HG02981 (cell line): ENCODE measurements around the gene TM7SF3.
A peak's percentile ranks its signal among the peaks of the same experiment; 100 is the strongest.
"Not testable (repeated sequence)": the region's sequence is repeated elsewhere in the genome, so short reads cannot be mapped to it uniquely, and the experiment has no call there.

Source experiments
- ATAC-seq: cut with Tn5 transposase; IDR thresholded peaks from one replicate; pipeline ENCODE4 v1.9.1; 2021; ENCODE audit warnings: mild to moderate bottlenecking, moderate library complexity; ENCODE audit not compliant: unreplicated experiment

Gene TM7SF3

GRCh38 chr12:27014085-27014858 is at the start of gene TM7SF3:
Gene TM7SF3, minus strand, starts transcription at chr12:27014384. Its CDS starts 216 bp downstream, at chr12:27014168.
- ATAC-seq, result peak; percentile 87

- no peak for ATAC-seq
These were observed 49.2 kb upstream of the TM7SF3 start for GRCh38 chr12:27063250-27063851.

- no peak for ATAC-seq
These were observed 47.1 kb upstream of the TM7SF3 start for GRCh38 chr12:27061317-27061716.

GRCh38 chr12:27060740-27061139 is 46.6 kb upstream of the TM7SF3 start:
- no peak for ATAC-seq

GRCh38 chr12:27057543-27057942 is 43.4 kb upstream of the TM7SF3 start:
- no peak for ATAC-seq

GRCh38 chr12:27055966-27056365 is 41.8 kb upstream of the TM7SF3 start:
- ATAC-seq, result no peak

- no peak for ATAC-seq
These were observed 38.6 kb upstream of the TM7SF3 start for GRCh38 chr12:27052742-27053141.

GRCh38 chr12:27052176-27052575 is 38.0 kb upstream of the TM7SF3 start:
- no peak for ATAC-seq

- no peak for ATAC-seq
These were observed 34.9 kb upstream of the TM7SF3 start for GRCh38 chr12:27048822-27049752.

GRCh38 chr12:27042018-27042417 is 27.8 kb upstream of the TM7SF3 start:
- not testable (repeated sequence) for ATAC-seq

GRCh38 chr12:27040637-27041036 is 26.5 kb upstream of the TM7SF3 start:
- not testable (repeated sequence) for ATAC-seq

GRCh38 chr12:27034607-27035293 is 20.6 kb upstream of the TM7SF3 start:
- ATAC-seq, result no peak

GRCh38 chr12:27032679-27033078 is 18.5 kb upstream of the TM7SF3 start:
- ATAC-seq, result no peak

- ATAC-seq, result no peak
These were observed 17.3 kb upstream of the TM7SF3 start for GRCh38 chr12:27031531-27031930.

- no peak for ATAC-seq
These were observed 12.1 kb upstream of the TM7SF3 start for GRCh38 chr12:27026257-27026656.

GRCh38 chr12:27025116-27025515 is 10.9 kb upstream of the TM7SF3 start:
- ATAC-seq, result no peak

GRCh38 chr12:27024291-27024690 is 10.1 kb upstream of the TM7SF3 start:
- ATAC-seq, result no peak

- ATAC-seq, result no peak
These were observed 6.6 kb upstream of the TM7SF3 start for GRCh38 chr12:27020761-27021160.

GRCh38 chr12:27018037-27018436 is 3.9 kb upstream of the TM7SF3 start:
- ATAC-seq, result no peak

GRCh38 chr12:27017163-27017823 is 3.1 kb upstream of the TM7SF3 start:
- not testable (repeated sequence) for ATAC-seq
